Fibroblast of mammary gland (primary cell): ENCODE results near the gene CHRM3.

Experiments
- DNase-seq: peaks from one replicate; pipeline ENCODE4 v3.0.0-alpha.2; 2010; ENCODE audit warnings: low read depth
- H3K4me3 ChIP-seq: 2 replicates; pipeline ENCODE4 v1.5.1; 2011; ENCODE audit warnings: low read depth, mild to moderate bottlenecking, low read length, moderate library complexity; ENCODE audit not compliant: control insufficient read depth
- TF ChIP-seq, protein P1 (sequence below): conservative IDR thresholded peaks from 2 replicates; pipeline ENCODE4 v1.5.1; 2011; ENCODE audit warnings: low read depth, low read length, inconsistent platforms; ENCODE audit not compliant: control insufficient read depth, insufficient read depth

Gene CHRM3

GRCh38 chr1:239434181-239434580 is 47.8 kb downstream of the CHRM3 start:
- no peak for DNase-seq
- no peak overlapping the region for H3K4me3 ChIP-seq
- TF ChIP-seq, protein P1, sequence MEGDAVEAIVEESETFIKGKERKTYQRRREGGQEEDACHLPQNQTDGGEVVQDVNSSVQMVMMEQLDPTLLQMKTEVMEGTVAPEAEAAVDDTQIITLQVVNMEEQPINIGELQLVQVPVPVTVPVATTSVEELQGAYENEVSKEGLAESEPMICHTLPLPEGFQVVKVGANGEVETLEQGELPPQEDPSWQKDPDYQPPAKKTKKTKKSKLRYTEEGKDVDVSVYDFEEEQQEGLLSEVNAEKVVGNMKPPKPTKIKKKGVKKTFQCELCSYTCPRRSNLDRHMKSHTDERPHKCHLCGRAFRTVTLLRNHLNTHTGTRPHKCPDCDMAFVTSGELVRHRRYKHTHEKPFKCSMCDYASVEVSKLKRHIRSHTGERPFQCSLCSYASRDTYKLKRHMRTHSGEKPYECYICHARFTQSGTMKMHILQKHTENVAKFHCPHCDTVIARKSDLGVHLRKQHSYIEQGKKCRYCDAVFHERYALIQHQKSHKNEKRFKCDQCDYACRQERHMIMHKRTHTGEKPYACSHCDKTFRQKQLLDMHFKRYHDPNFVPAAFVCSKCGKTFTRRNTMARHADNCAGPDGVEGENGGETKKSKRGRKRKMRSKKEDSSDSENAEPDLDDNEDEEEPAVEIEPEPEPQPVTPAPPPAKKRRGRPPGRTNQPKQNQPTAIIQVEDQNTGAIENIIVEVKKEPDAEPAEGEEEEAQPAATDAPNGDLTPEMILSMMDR = no peak
